NCI-H128 (cell line): ENCODE measurements around the gene NLRC5.
"Not testable (repeated sequence)": the region's sequence is repeated elsewhere in the genome, so short reads cannot be mapped to it uniquely, and the experiment has no call there.

Experiments
- DNase-seq: peaks from one replicate; lab custom pipeline; 2025; ENCODE audit not compliant: unreplicated experiment; lab: John Stamatoyannopoulos, UW

The NLRC5 gene

DNA sequence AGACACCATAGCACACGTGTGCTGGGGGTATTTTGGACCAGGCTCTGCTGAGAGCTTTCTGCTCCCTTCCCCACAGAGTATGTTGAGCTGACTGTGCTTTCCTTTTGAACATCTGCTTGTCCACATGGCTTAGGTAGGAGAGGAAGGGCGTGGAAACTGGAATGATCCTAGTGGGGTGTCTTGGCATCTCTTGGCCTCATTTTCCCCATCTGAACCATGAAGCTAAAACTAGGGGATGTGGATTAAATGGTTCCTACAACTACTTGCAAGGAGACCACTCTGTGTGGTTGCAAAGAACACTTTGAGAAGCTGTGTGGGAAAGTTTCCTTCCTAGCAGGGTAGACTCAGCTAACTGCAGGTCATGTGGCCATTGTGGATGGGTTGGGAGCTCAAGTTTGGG is 6.7 kb upstream of the NLRC5 start:
- DNase-seq: no peak

GRCh38 chr16:56983211-56983751 is 6.1 kb upstream of the NLRC5 start:
- DNase-seq: no peak

GRCh38 chr16:56984639-56985038 is 4.7 kb upstream of the NLRC5 start:
- DNase-seq: no peak

GRCh38 chr16:56985288-56985961 is 3.9 kb upstream of the NLRC5 start:
- DNase-seq: no peak

- no peak for DNase-seq
Observed at GRCh38 chr16:56985962-56986360, 3.4 kb upstream of the NLRC5 start.

DNA sequence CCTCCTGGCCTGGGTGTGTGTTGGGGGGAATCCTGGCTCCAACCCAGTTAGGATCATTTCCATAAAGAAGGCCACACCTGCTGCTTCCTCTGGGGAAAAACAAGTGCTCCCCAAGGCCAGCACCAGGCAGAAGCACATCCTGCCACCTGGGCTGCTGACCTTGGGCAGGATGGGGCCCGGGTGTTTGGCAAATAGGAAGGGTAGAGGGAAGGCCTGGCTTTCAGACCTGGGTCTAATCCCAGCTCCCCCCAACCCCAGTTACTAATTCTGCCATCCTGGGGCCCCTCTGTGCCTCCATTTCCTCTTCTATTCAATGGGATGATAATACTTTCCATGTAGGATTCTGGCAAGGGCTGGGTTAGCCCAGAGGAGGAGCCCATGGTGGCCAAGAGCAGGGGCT is 3.0 kb upstream of the NLRC5 start:
- no peak for DNase-seq

DNA sequence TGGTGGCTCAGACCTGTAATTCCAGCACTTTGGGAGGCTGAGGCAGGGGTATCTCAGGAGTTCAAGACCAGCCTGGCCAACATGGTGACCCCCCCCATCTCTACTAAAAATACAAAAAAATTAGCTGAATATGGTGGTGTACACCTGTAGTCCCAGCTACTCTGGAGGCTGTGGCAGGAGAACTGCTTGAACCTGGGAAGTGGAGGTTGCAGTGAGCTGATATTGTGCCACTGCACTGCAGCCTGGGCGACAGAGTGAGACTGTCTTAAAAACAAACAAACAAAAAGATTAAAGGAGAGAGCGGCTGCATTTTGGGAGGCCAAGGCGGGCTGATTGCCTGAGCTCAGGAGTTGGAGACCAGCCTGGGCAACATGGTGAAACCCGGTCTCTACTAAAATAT is 2.4 kb upstream of the NLRC5 start:
- DNase-seq: not testable (repeated sequence)

- no peak for DNase-seq
Observed at GRCh38 chr16:56987692-56988091, 1.7 kb upstream of the NLRC5 start.

DNA sequence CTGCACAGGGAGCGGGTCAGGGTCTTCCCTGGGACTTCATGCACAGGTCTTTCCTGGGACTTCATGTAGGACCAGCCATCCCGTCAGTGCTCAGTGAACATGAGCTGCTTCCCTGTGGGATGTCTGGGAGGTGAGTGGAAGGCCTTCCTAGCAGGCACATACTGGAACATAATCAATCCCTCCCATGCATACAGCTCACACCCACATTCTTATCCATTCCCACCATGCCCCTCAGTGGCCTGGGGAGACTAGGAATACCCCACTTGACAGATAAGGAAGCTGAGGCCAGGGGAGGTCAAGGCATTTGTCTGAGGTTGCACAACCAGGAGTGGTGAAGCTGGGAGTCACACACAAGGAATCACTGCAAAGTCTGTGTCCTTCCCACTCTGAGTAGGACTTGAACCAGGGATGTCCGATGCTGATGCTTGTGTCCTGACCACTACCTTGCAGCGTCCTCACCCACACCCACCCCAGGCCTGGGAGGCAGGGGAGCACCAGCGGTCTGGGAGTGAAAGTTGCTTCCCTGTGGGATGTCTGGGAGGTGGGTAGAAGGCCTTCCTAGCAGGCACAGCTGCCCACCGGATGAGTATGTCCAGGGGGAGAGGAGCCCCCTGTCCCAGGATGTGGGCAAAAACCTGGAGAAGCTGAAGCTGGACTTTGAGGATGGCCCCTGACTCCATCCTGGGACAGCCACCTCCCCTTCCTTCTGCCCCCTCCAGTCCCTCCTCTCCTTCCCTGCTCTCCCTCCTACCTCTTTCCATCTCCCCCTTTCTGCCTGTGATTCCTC is 1.0 kb upstream of the NLRC5 start:
- no peak for DNase-seq

- DNase-seq: no peak
Observed at GRCh38 chr16:56989988-56990387, 631 bp downstream of the NLRC5 start.

DNA sequence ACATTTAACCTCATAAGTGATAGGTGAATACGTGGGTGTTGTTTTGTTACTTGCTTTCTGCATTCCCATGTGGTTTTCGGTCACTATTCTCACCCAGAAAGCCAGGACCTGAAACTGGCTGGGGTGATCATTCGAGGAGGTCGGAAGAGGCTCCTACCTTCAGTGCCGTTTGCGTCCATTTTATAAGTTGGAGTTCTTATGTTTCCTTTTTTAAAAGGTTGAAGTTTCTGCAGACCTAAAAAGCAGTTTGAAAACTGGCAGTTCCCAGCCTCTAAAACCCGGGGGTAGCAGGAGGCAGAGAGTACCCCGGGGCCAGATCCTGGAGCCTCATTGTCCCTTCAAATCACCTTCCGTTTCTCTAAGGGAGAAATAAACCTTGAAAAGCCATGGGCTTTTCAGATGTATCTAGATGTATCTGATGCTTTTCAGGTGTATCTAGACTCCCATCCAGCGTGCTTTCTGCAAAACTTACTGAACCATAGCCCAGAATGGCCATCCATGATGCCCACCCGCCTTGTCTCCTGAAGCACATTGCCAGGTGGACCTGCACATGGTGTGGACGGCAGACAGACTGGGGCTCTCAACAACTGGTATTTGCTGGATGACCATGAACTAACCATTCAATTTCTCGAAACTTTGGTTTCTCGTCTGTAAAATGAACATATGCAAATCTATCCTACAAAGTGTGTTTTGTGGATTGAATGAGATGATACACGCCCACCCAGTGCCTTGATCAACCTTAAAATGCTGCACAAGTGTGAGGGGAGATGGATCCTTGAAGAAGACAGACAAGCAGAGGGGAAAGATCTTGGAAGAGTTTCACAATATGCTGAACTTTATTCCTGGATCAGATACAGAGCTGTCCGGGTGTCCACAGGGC is 1.3 kb downstream of the NLRC5 start:
- DNase-seq: no peak

DNA sequence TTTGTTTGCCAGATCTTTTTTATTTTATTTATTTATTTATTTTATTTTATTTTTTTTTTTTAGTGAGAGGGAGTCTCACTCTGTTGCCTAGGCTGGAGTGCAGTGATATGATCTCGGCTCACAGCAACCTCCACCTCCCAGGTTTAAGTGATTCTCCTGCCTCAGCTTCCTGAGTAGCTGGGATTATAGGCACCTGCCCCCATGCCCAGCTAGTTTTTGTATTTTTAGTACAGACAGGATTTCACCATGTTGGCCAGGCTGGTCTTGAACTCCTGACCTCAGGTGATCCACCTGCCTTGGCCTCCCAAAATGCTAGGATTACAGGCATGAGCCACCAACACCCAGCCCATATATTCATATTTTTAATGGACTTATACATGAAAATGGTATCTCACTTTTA is 3.1 kb downstream of the NLRC5 start:
- DNase-seq: not testable (repeated sequence)

GRCh38 chr16:56993204-56993603 is 3.8 kb downstream of the NLRC5 start:
- no peak for DNase-seq

DNA sequence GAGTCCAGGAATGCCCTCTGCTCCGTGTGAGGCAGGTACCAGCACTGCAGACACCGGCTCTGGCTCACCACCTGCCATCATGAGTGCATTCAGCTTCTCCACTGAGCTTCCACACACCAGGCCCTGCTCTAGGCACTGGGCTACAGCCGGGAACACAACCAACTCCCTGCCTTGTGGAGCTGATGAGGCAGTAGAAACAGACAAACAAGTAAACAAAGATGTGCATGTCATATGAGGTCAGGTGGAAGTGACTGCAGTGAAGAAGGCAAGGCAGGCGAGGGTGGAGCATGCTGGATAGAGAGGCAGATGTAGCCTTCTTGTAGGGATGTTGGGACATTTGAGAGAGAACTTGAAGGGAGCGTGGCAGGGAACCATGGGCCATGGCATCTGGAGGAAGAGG is 5.0 kb downstream of the NLRC5 start:
- no peak for DNase-seq

GRCh38 chr16:56995136-56995805 is 5.9 kb downstream of the NLRC5 start:
- no peak for DNase-seq

- no peak for DNase-seq
Observed at GRCh38 chr16:56997264-56997663, 7.9 kb downstream of the NLRC5 start.

DNA sequence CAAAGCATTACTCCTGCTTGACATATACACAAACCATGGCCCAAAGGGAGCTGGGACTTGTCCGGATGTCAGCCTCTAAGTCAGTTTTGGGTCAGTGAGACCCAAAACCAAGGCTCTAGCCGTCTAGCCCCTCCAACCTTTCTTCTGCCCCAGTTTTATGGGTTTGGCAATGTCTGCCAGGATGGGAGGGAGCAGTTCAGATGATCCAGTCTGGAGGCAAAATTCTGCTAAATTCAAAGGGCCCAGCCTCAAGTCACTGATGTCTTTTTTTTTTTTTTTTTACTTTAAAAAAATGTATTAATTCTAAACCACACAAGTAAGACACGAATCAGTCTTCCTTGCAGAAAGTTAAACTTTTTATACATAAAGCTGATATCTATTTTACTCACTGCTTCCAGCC is 8.6 kb downstream of the NLRC5 start:
- no peak for DNase-seq

DNA sequence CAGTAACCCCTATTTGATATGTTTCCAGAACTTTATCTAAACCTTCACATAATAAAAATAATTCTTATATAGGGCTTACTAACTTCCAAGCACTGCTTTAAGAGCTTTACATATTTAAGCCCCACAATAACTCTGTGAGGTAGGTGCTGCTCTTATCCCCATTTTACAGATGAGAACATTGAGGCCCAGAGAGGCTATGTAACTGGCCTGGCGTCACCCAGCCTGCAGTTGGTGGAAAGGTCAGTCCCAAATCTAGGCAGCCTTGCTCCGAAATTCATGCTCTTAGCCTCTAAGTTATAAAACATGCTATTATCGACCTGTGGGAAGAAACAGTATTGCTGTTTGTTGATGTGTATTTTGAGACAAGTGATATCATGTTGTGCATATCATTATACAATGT is 9.0 kb downstream of the NLRC5 start:
- DNase-seq: no peak

- no peak for DNase-seq
Observed at GRCh38 chr16:56998861-56999260, 9.5 kb downstream of the NLRC5 start.

DNA sequence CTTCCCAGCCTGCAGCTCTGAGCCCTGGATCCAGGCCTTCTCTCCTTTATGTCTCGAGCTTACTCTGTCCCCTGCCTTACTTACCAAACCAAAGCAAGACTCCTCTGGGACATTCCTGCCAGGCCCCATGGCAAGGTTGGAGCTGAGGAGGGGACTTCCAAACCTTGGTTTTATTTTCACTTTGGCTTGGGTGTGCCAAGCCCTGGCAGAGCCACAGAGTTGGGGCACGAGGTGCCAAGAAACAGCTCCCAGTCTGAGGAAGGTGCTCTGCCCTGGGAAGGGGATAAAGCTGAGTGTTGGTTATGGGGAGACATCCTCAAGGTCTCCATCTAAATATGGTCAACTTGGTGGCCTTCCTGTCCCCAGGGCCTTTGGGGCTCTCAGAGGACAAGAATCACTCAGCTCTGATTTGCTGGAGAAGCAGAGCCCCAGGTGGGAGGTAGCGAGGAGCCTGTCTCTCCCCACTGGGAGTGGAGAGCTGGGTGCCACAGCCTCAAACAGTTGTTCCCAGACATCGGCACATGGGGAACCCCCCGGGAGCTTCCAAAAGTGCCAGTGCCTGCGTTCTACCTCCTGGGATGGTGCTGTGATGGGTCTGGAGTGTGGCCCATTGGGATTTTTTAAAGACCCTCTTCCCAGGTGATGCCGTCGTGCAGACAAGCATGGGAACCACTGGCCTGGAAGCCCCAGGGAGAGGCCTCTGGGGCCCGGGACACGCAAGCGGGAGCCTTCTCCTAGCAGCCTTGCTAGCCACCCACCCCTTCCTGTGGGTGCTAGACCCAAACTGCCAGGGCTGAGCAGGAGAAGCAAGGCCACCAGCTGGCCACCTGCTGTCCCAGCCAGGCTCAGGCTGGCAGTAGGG is 10.3 kb downstream of the NLRC5 start:
- DNase-seq: no peak
